A549 (cell line): Measurements from ENCODE around the gene KRTAP10-10.
"Not testable (repeated sequence)": the region's sequence is repeated elsewhere in the genome, so short reads cannot be mapped to it uniquely, and the experiment has no call there.

Experiments used
- CEBPB ChIP-seq, 2 experiments: fragments of >200 bp in 1 of 2; sonication (Bioruptor Twin) in 1 of 2; formaldehyde crosslinking in 1 of 2; IDR thresholded peaks; 2 replicates each; pipeline ENCODE4 v1.6.1; 2012 to 2016
- EP300 ChIP-seq, 2 experiments: fragments of >200 bp; sonication (Bioruptor Twin); formaldehyde crosslinking; IDR thresholded peaks; 2 replicates in 1 of 2; 3 replicates in 1 of 2; pipeline ENCODE4 v1.6.1; 2016 to 2017
- HDAC2 ChIP-seq: fragments of 200-600 bp; sonication (generic); IDR thresholded peaks from 2 replicates; pipeline ENCODE4 v1.6.1; 2016
- JUNB ChIP-seq: fragments of >200 bp; sonication (Bioruptor Twin); formaldehyde crosslinking; IDR thresholded peaks from 2 replicates; pipeline ENCODE4 v1.6.1; 2016
- MYC ChIP-seq: IDR thresholded peaks from 2 replicates; pipeline ENCODE4 v1.6.1; 2012; ENCODE audit warnings: mild to moderate bottlenecking, inconsistent platforms, low read length, improper control_type of control experiment, borderline replicate concordance
- NFE2L2 ChIP-seq: fragments of 150-350 bp; conservative IDR thresholded peaks from 2 replicates; pipeline ENCODE4 v1.6.1; 2014; ENCODE audit warnings: low read length
- POLR2A ChIP-seq: IDR thresholded peaks from 2 replicates; pipeline ENCODE4 v1.6.1; 2012; ENCODE audit warnings: mild to moderate bottlenecking, low read length
- RARB ChIP-seq: fragments of 250-450 bp; sonication (Bioruptor Pico); IDR thresholded peaks from 2 replicates; pipeline ENCODE4 v1.8.0; 2021; ENCODE audit warnings: mild to moderate bottlenecking, moderate library complexity
- TF ChIP-seq, protein P1 (sequence below): fragments of >200 bp; sonication (Bioruptor Twin); formaldehyde crosslinking; IDR thresholded peaks from 3 replicates; pipeline ENCODE4 v1.5.1; 2016
- TF ChIP-seq, protein P2 (sequence below): fragments of 200-600 bp; sonication (generic); IDR thresholded peaks from 2 replicates; pipeline ENCODE4 v1.6.1; 2016; ENCODE audit warnings: antibody characterized with exemption, mild to moderate bottlenecking, moderate library complexity

DNA sequence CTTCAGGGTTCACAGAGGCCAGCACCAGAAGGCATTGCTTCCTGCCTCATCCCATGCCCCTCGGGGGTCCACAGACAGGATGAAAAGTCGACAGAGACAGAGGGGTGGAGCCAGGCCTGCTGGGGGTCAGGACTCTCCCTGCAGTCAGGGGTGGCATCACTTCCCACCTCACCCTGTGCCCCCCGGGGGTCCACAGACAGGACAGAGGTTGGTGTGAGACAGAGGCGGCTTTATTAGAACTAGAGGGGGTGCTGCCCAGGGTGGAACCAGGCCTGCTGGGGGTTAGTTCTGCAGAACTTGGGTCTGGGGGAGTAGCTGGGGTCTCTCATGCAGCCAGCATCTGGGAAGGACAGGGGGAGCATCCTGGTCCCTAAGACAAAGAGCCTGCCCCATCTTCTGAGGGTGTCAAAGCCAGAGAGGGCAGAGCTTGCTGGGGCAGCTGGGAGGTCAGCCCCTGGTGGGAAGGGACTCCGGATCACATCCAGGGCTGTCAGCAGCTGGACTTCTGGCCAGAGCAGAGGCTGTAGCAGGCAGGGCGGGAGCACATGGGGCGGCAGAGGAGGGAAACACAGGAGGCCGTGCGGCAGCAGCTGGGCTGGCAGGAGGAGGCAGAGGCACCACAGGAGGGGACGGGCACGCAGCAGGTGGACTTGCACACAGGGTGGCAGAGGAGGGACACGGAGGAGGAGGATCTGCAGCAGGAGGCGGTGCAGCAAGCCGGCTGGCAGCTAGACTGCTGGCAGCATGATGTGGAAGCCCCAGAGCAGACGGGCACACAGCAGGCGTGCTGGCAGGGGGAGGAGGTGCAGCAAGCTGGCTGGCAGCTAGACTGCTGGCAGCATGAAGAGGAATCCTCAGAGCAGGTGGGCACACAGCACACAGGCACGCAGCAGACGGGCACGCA lies 46.0 kb upstream of the KRTAP10-10 start:
- TF ChIP-seq, protein P1, sequence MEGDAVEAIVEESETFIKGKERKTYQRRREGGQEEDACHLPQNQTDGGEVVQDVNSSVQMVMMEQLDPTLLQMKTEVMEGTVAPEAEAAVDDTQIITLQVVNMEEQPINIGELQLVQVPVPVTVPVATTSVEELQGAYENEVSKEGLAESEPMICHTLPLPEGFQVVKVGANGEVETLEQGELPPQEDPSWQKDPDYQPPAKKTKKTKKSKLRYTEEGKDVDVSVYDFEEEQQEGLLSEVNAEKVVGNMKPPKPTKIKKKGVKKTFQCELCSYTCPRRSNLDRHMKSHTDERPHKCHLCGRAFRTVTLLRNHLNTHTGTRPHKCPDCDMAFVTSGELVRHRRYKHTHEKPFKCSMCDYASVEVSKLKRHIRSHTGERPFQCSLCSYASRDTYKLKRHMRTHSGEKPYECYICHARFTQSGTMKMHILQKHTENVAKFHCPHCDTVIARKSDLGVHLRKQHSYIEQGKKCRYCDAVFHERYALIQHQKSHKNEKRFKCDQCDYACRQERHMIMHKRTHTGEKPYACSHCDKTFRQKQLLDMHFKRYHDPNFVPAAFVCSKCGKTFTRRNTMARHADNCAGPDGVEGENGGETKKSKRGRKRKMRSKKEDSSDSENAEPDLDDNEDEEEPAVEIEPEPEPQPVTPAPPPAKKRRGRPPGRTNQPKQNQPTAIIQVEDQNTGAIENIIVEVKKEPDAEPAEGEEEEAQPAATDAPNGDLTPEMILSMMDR: not testable (repeated sequence)
- not testable (repeated sequence) for TF ChIP-seq MYC; POLR2A; RARB (CRISPR knock-in tag); HDAC2; CEBPB (IDR thresholded peaks at IDR 0.05); EP300 (IDR thresholded peaks at IDR 0.05); JUNB; NFE2L2
- TF ChIP-seq, protein P2, sequence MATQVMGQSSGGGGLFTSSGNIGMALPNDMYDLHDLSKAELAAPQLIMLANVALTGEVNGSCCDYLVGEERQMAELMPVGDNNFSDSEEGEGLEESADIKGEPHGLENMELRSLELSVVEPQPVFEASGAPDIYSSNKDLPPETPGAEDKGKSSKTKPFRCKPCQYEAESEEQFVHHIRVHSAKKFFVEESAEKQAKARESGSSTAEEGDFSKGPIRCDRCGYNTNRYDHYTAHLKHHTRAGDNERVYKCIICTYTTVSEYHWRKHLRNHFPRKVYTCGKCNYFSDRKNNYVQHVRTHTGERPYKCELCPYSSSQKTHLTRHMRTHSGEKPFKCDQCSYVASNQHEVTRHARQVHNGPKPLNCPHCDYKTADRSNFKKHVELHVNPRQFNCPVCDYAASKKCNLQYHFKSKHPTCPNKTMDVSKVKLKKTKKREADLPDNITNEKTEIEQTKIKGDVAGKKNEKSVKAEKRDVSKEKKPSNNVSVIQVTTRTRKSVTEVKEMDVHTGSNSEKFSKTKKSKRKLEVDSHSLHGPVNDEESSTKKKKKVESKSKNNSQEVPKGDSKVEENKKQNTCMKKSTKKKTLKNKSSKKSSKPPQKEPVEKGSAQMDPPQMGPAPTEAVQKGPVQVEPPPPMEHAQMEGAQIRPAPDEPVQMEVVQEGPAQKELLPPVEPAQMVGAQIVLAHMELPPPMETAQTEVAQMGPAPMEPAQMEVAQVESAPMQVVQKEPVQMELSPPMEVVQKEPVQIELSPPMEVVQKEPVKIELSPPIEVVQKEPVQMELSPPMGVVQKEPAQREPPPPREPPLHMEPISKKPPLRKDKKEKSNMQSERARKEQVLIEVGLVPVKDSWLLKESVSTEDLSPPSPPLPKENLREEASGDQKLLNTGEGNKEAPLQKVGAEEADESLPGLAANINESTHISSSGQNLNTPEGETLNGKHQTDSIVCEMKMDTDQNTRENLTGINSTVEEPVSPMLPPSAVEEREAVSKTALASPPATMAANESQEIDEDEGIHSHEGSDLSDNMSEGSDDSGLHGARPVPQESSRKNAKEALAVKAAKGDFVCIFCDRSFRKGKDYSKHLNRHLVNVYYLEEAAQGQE: not testable (repeated sequence)
